H9 (cell line): Measurements from ENCODE around the gene PEMT. TPM values are rescaled to one million over a fixed set of nuclear protein-coding genes. Genes with fewer than 3 reads are reported as not detected.

Experiments used
- DNase-seq: peaks from one replicate; pipeline ENCODE4 v3.0.0-alpha.2; 2017
- H2AFZ ChIP-seq: one replicate; pipeline ENCODE4 v1.6.1; 2013; ENCODE audit warnings: mild to moderate bottlenecking, low read length, control low read depth, moderate library complexity
- H2AK5ac ChIP-seq: 2 replicates; pipeline ENCODE4 v1.6.1; 2013; ENCODE audit warnings: low read length, control low read depth, mixed read lengths; ENCODE audit not compliant: insufficient read length
- H2BK120ac ChIP-seq: one replicate; pipeline ENCODE4 v1.6.1; 2013; ENCODE audit warnings: low read depth, mild to moderate bottlenecking, low read length, control low read depth, inconsistent platforms; ENCODE audit not compliant: poor library complexity, severe bottlenecking
- H2BK12ac ChIP-seq: 2 replicates; pipeline ENCODE4 v1.6.1; 2013; ENCODE audit warnings: low read length, control low read depth, mixed read lengths, low read depth; ENCODE audit not compliant: insufficient read length
- H2BK15ac ChIP-seq: 2 replicates; pipeline ENCODE4 v1.6.1; 2013; ENCODE audit warnings: low read depth, low read length, control low read depth
- H2BK20ac ChIP-seq: one replicate; pipeline ENCODE4 v1.6.1; 2013; ENCODE audit warnings: low read depth, mild to moderate bottlenecking, low read length, control low read depth, inconsistent platforms; ENCODE audit not compliant: poor library complexity, severe bottlenecking
- H2BK5ac ChIP-seq: 2 replicates; pipeline ENCODE4 v1.6.1; 2013; ENCODE audit warnings: low read length, control low read depth, mixed read lengths; ENCODE audit not compliant: insufficient read length
- H3K14ac ChIP-seq: 2 replicates; pipeline ENCODE4 v1.6.1; 2013; ENCODE audit warnings: low read length, control low read depth; ENCODE audit not compliant: insufficient read depth
- H3K18ac ChIP-seq: 2 replicates; pipeline ENCODE4 v1.6.1; 2013; ENCODE audit warnings: low read depth, mild to moderate bottlenecking, mixed read lengths, low read length, control low read depth; ENCODE audit not compliant: insufficient read length
- H3K23ac ChIP-seq: 2 replicates; pipeline ENCODE4 v1.6.1; 2013; ENCODE audit warnings: low read length, control low read depth, mixed read lengths, low read depth; ENCODE audit not compliant: insufficient read length
- H3K23me2 ChIP-seq: 2 replicates; pipeline ENCODE4 v1.6.1; 2013; ENCODE audit warnings: low read depth, mild to moderate bottlenecking, mixed read lengths, low read length, control low read depth; ENCODE audit not compliant: insufficient read length, poor library complexity, severe bottlenecking
- H3K27ac ChIP-seq: 2 replicates; pipeline ENCODE4 v1.5.1; 2013; ENCODE audit warnings: low read length, control low read depth, mixed read lengths, low read depth; ENCODE audit not compliant: insufficient read length
- H3K27me3 ChIP-seq: 2 replicates; pipeline ENCODE4 v1.6.1; 2013; ENCODE audit warnings: low read length, control low read depth, inconsistent platforms; ENCODE audit not compliant: insufficient read depth
- H3K4ac ChIP-seq: 2 replicates; pipeline ENCODE4 v1.6.1; 2013; ENCODE audit warnings: low read depth, mild to moderate bottlenecking, control low read depth, inconsistent platforms, low read length, moderate library complexity
- H3K4me1 ChIP-seq: 2 replicates; pipeline ENCODE4 v1.6.1; 2013; ENCODE audit warnings: low read length, control low read depth, inconsistent platforms; ENCODE audit not compliant: insufficient read depth
- H3K4me2 ChIP-seq: 2 replicates; pipeline ENCODE4 v1.6.1; 2013; ENCODE audit warnings: low read length, control low read depth, mixed read lengths; ENCODE audit not compliant: insufficient read length, insufficient read depth
- H3K56ac ChIP-seq: 2 replicates; pipeline ENCODE4 v1.6.1; 2013; ENCODE audit warnings: low read depth, mild to moderate bottlenecking, mixed read lengths, low read length, control low read depth; ENCODE audit not compliant: insufficient read length
- H3K79me1 ChIP-seq: 2 replicates; pipeline ENCODE4 v1.6.1; 2013; ENCODE audit warnings: low read depth, mild to moderate bottlenecking, moderate library complexity, low read length, control low read depth, inconsistent platforms; ENCODE audit not compliant: insufficient read depth, poor library complexity, severe bottlenecking
- H3K79me2 ChIP-seq: 2 replicates; pipeline ENCODE4 v1.6.1; 2013; ENCODE audit warnings: low read length, control low read depth, inconsistent platforms; ENCODE audit not compliant: insufficient read depth
- H3K9ac ChIP-seq: 2 replicates; pipeline ENCODE4 v1.6.1; 2013; ENCODE audit warnings: low read length, control low read depth, mixed read lengths; ENCODE audit not compliant: insufficient read length; ENCODE audit errors: extremely low read depth
- H3K9me3 ChIP-seq: one replicate; pipeline ENCODE4 v1.6.1; 2013; ENCODE audit warnings: low read depth, low read length, inconsistent platforms; ENCODE audit not compliant: control insufficient read depth
- H3T11ph ChIP-seq: one replicate; pipeline ENCODE4 v1.6.1; 2013; ENCODE audit warnings: mild to moderate bottlenecking, low read length, control low read depth, inconsistent platforms
- H4K20me1 ChIP-seq: one replicate; pipeline ENCODE4 v1.6.1; 2013; ENCODE audit not compliant: control insufficient read depth, insufficient read length, insufficient read depth
- H4K5ac ChIP-seq: 2 replicates; pipeline ENCODE4 v1.6.1; 2013; ENCODE audit warnings: low read depth, mild to moderate bottlenecking, mixed read lengths, low read length, control low read depth; ENCODE audit not compliant: insufficient read length
- H4K8ac ChIP-seq: replicated peaks from 2 replicates; pipeline ENCODE4 v1.6.1; 2013; ENCODE audit warnings: low read length, control low read depth, mixed read lengths, low read depth; ENCODE audit not compliant: insufficient read length
- H4K91ac ChIP-seq: 2 replicates; pipeline ENCODE4 v1.6.1; 2013; ENCODE audit warnings: low read depth, mild to moderate bottlenecking, moderate library complexity, mixed read lengths, low read length, control low read depth; ENCODE audit not compliant: insufficient read length
- H3K27ac Mint-ChIP-seq, 3 experiments: 2 replicates in 2 of 3; 3 replicates in 1 of 3; pipeline ENCODE4 v1.8.0; 2020 to 2021; ENCODE audit warnings: mixed read lengths in 3 of 3, mild to moderate bottlenecking in 1 of 3, moderate library complexity in 1 of 3
- H3K27me3 Mint-ChIP-seq: 2 replicates; pipeline ENCODE4 v1.8.0; 2021; ENCODE audit warnings: low read depth, mild to moderate bottlenecking, moderate library complexity, mixed read lengths
- H3K36me3 Mint-ChIP-seq, 3 experiments: 2 replicates in 2 of 3; 3 replicates in 1 of 3; pipeline ENCODE4 v1.8.0; 2020 to 2021; ENCODE audit warnings: low read depth in 3 of 3, mixed read lengths in 3 of 3; ENCODE audit not compliant: insufficient read depth in 1 of 3
- H3K4me1 Mint-ChIP-seq, 2 experiments: 2 replicates each; pipeline ENCODE4 v1.8.0; 2020; ENCODE audit warnings: mixed read lengths in 2 of 2
- H3K4me3 Mint-ChIP-seq, 2 experiments: 2 replicates in 1 of 2; 3 replicates in 1 of 2; pipeline ENCODE4 v1.8.0; 2020 to 2021; ENCODE audit warnings: mild to moderate bottlenecking in 2 of 2, mixed read lengths in 2 of 2, moderate library complexity in 1 of 2
- H3K9me3 Mint-ChIP-seq, 2 experiments: 2 replicates in 1 of 2; 3 replicates in 1 of 2; pipeline ENCODE4 v1.8.0; 2020; ENCODE audit warnings: mild to moderate bottlenecking in 2 of 2, mixed read lengths in 2 of 2, moderate library complexity in 1 of 2
- WGBS: extraction: QIAGEN DNeasy Blood & Tissue Kit; methylation state at CpG from one replicate; pipeline ENCODE4 v1.1.7; 2013; ENCODE audit warnings: missing lambda C conversion rate, low lambda C conversion rate, mixed read lengths; ENCODE audit not compliant: insufficient read length; ENCODE audit errors: extremely low coverage; 5-methylcytosine and 5-hydroxymethylcytosine counted together
- total RNA-seq: library from RNA; stranded (reverse); gene quantifications from 2 replicates; pipeline ENCODE4 v1.2.1, GENCODE V29; 2021
- TF ChIP-seq, protein P1 (sequence below): fragments of 200-600 bp; sonication (generic); conservative IDR thresholded peaks from 3 replicates; pipeline ENCODE4 v1.8.0; 2021; ENCODE audit warnings: antibody characterized with exemption, mild to moderate bottlenecking

PEMT gene
- total RNA-seq, 1 experiment from 2014 or later = 63.2 TPM

DNA sequence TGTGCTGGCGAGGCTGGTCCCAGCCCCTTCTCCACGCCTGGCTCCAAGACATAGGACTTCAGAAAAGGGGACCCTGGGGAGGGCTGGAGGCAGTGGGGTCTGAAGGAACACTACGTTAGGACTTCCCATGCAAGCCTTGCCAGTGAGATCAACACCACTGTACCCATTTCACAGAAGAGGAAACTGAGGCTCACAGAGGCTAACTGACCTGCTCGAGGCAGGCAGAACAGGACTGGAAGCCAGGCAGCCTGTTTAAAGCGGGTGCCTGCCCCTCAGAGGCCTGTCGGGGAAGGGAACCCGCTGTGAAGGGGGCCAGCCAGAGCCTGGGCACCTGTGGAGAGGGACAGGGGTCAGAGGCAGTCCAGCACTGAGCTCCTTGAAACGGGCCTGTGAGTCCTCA is 32.3 kb downstream of the PEMT start:
- no peak overlapping the region for H3K27ac ChIP-seq
- H3K4me3 Mint-ChIP-seq = no peak overlapping the region

More for the DNA sequence above, 32.3 kb downstream of the PEMT start:
- no peak for DNase-seq
- no peak overlapping the region for H2BK15ac ChIP-seq
- H3K14ac ChIP-seq = no peak overlapping the region
- H3K4me1 ChIP-seq = no peaks in the 10 kb centered on the region
- Mint-ChIP-seq H3K27ac (peak overlapping the region in 2 of 3 experiments; percentile 23 to 59; a peak in 2 of 7 replicates), H3K4me1 (peaks cover under 1 to 1% of the 10 kb centered on the region in 2 experiments), H3K36me3 (peaks cover 0 to 2% (median 0%) of the 10 kb centered on the region in 3 experiments; a peak in 2 of 7 replicates), H3K9me3 (no peaks in the 10 kb centered on the region), H3K27me3 (no peaks in the 10 kb centered on the region)
- no peak overlapping the region for H3K4ac ChIP-seq
- H3K79me1 ChIP-seq = no peaks in the 10 kb centered on the region
- no CpG with 5 or more reads among the region's 8 CpGs for WGBS
- TF ChIP-seq, protein P1, sequence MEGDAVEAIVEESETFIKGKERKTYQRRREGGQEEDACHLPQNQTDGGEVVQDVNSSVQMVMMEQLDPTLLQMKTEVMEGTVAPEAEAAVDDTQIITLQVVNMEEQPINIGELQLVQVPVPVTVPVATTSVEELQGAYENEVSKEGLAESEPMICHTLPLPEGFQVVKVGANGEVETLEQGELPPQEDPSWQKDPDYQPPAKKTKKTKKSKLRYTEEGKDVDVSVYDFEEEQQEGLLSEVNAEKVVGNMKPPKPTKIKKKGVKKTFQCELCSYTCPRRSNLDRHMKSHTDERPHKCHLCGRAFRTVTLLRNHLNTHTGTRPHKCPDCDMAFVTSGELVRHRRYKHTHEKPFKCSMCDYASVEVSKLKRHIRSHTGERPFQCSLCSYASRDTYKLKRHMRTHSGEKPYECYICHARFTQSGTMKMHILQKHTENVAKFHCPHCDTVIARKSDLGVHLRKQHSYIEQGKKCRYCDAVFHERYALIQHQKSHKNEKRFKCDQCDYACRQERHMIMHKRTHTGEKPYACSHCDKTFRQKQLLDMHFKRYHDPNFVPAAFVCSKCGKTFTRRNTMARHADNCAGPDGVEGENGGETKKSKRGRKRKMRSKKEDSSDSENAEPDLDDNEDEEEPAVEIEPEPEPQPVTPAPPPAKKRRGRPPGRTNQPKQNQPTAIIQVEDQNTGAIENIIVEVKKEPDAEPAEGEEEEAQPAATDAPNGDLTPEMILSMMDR = no peak
- H3K9me3 ChIP-seq = no peaks in the 10 kb centered on the region
- H4K5ac ChIP-seq = no peak overlapping the region
- H3T11ph ChIP-seq = no peak overlapping the region
- no peaks in the 10 kb centered on the region for H3K79me2 ChIP-seq
- no peak overlapping the region for H3K56ac ChIP-seq
- no peak overlapping the region for H4K91ac ChIP-seq
- no peak overlapping the region for H3K18ac ChIP-seq
- no peak overlapping the region for H2AK5ac ChIP-seq
- no peak overlapping the region for H2BK5ac ChIP-seq
- H4K20me1 ChIP-seq = no peaks in the 10 kb centered on the region
- no peak overlapping the region for H2AFZ ChIP-seq
- H3K23me2 ChIP-seq = no peaks in the 10 kb centered on the region
- no peak overlapping the region for H2BK12ac ChIP-seq
- H3K27me3 ChIP-seq = no peaks in the 10 kb centered on the region
- no peak overlapping the region for H2BK20ac ChIP-seq
- H2BK120ac ChIP-seq = no peak overlapping the region
- no peak overlapping the region for H4K8ac ChIP-seq
- no peak overlapping the region for H3K4me2 ChIP-seq
- no peak overlapping the region for H3K9ac ChIP-seq
- no peak overlapping the region for H3K23ac ChIP-seq
